A549 (cell line): ENCODE data around the gene AMDHD1. TPM values are rescaled to one million over a fixed set of nuclear protein-coding genes. Genes with fewer than 3 reads are reported as not detected.

Source experiments
- ATAC-seq, 2 experiments: fragments of 200-7000 bp in 1 of 2; fragments of >200 bp in 1 of 2; cut with Nextera tagmentation in 1 of 2; cut with Tn5 transposase in 1 of 2; 3 replicates each; pipeline versions ENCODE4 v1.8.0 to v1.9.1; 2018 to 2020; ENCODE audit warnings: mild to moderate bottlenecking in 1 of 2, moderate library complexity in 1 of 2
- CTCF ChIA-PET: fragments of 300-600 bp; sonication (Branson Sonifier 250); formaldehyde crosslinking; extraction: SDS; loops from one replicate; lab custom pipeline; 2021; ENCODE audit warnings: antibody characterized with exemption, inconsistent platforms; lab: Yijun Ruan, JAX
- POLR2A ChIA-PET: fragments of 350-600 bp; formaldehyde crosslinking; extraction: SDS; loops from one replicate; lab custom pipeline; 2021; ENCODE audit warnings: antibody characterized with exemption, inconsistent platforms; lab: Yijun Ruan, JAX
- DNase-seq, 2 experiments: peaks; one replicate each; pipeline versions ENCODE4 v3.0.0 to v3.0.0-alpha.2; 2011 to 2016; ENCODE audit warnings: low read depth in 1 of 2, low spot score in 1 of 2
- FAIRE-seq: peaks from 2 replicates; lab custom pipeline; 2011; peaks lifted over from hg19 to GRCh38; lab: Jason Lieb, UNC
- H3K27ac ChIP-seq, 2 experiments: fragments of >200 bp; sonication (Bioruptor Twin); formaldehyde crosslinking; 3 replicates each; pipeline ENCODE4 v1.5.1; 2016 to 2017
- H3K4me1 ChIP-seq: fragments of >200 bp; sonication (Bioruptor Twin); formaldehyde crosslinking; 3 replicates; pipeline ENCODE4 v1.6.1; 2016
- H3K4me2 ChIP-seq: fragments of >200 bp; sonication (Bioruptor Twin); formaldehyde crosslinking; 3 replicates; pipeline ENCODE4 v1.6.1; 2016
- H3K4me3 ChIP-seq: fragments of >200 bp; sonication (Bioruptor Twin); formaldehyde crosslinking; 3 replicates; pipeline ENCODE4 v1.5.1; 2016
- H3K9me3 ChIP-seq: fragments of >200 bp; sonication (Bioruptor Twin); formaldehyde crosslinking; 3 replicates; pipeline ENCODE4 v1.6.1; 2016
- ATOH8 ChIP-seq: fragments of 250-450 bp; sonication (Bioruptor Pico); IDR thresholded peaks from 2 replicates; pipeline ENCODE4 v1.5.0; 2020; ENCODE audit warnings: low read depth, mild to moderate bottlenecking, moderate library complexity
- BCL3 ChIP-seq: fragments of >200 bp; sonication (Bioruptor Twin); formaldehyde crosslinking; IDR thresholded peaks from 3 replicates; pipeline ENCODE4 v1.6.1; 2016
- BHLHE40 ChIP-seq: IDR thresholded peaks from 2 replicates; pipeline ENCODE4 v1.6.1; 2012; ENCODE audit warnings: low read depth, low read length, inconsistent platforms
- CBX8 ChIP-seq: fragments of 200-600 bp; sonication (generic); IDR thresholded peaks from 2 replicates; pipeline ENCODE4 v1.6.1; 2016
- E2F6 ChIP-seq: IDR thresholded peaks from 2 replicates; pipeline ENCODE4 v1.6.1; 2012; ENCODE audit warnings: low read depth, borderline replicate concordance
- ELK1 ChIP-seq: fragments of 150-350 bp; IDR thresholded peaks from 2 replicates; pipeline ENCODE4 v1.6.1; 2014; ENCODE audit warnings: low read depth, mild to moderate bottlenecking, low read length
- EP300 ChIP-seq, 2 experiments: fragments of >200 bp; sonication (Bioruptor Twin); formaldehyde crosslinking; IDR thresholded peaks; 2 replicates in 1 of 2; 3 replicates in 1 of 2; pipeline ENCODE4 v1.6.1; 2016 to 2017
- ESRRA ChIP-seq: fragments of 150-350 bp; IDR thresholded peaks from 2 replicates; pipeline ENCODE4 v1.6.1; 2014; ENCODE audit warnings: mild to moderate bottlenecking, low read length, borderline replicate concordance
- FOSB ChIP-seq: fragments of 250-450 bp; sonication (Bioruptor Pico); IDR thresholded peaks from 2 replicates; pipeline ENCODE4 v1.5.0; 2020; ENCODE audit warnings: mild to moderate bottlenecking, moderate library complexity
- FOSL2 ChIP-seq, 2 experiments: fragments of 450-650 bp in 1 of 2; fragments of >200 bp in 1 of 2; sonication (Bioruptor Twin) in 1 of 2; formaldehyde crosslinking; IDR thresholded peaks; 2 replicates each; pipeline versions ENCODE4 v1.5.0 to v1.6.1; 2016 to 2020; ENCODE audit warnings: mild to moderate bottlenecking in 1 of 2, moderate library complexity in 1 of 2
- GATA3 ChIP-seq: IDR thresholded peaks from 2 replicates; pipeline ENCODE4 v1.6.1; 2012; ENCODE audit warnings: borderline replicate concordance
- HEYL ChIP-seq: fragments of 250-450 bp; sonication (Bioruptor Pico); IDR thresholded peaks from 2 replicates; pipeline ENCODE4 v1.8.0; 2021; ENCODE audit warnings: mild to moderate bottlenecking, moderate library complexity
- HMGXB4 ChIP-seq: fragments of 250-450 bp; sonication (Bioruptor Pico); IDR thresholded peaks from 2 replicates; pipeline ENCODE4 v1.5.0; 2021; ENCODE audit warnings: mild to moderate bottlenecking, moderate library complexity, borderline replicate concordance
- HOXA7 ChIP-seq: fragments of 250-450 bp; sonication (Bioruptor Pico); IDR thresholded peaks from 2 replicates; pipeline ENCODE4 v1.5.0; 2020; ENCODE audit warnings: mild to moderate bottlenecking, moderate library complexity
- HOXB13 ChIP-seq: fragments of 250-450 bp; sonication (Bioruptor Pico); IDR thresholded peaks from 2 replicates; pipeline ENCODE4 v1.5.0; 2020; ENCODE audit warnings: low read depth, mild to moderate bottlenecking, moderate library complexity
- MAFK ChIP-seq: fragments of 450-650 bp; IDR thresholded peaks from 2 replicates; pipeline ENCODE4 v1.6.1; 2014; ENCODE audit not compliant: partially characterized antibody
- MAX ChIP-seq: IDR thresholded peaks from 2 replicates; pipeline ENCODE4 v1.6.1; 2012
- MAZ ChIP-seq: fragments of 150-350 bp; IDR thresholded peaks from 2 replicates; pipeline ENCODE4 v1.6.1; 2014; ENCODE audit warnings: antibody characterized with exemption, low read depth, low read length, borderline replicate concordance
- NFE2L2 ChIP-seq: fragments of 150-350 bp; conservative IDR thresholded peaks from 2 replicates; pipeline ENCODE4 v1.6.1; 2014; ENCODE audit warnings: low read length
- NR3C1 ChIP-seq: fragments of >200 bp; sonication (Bioruptor Twin); formaldehyde crosslinking; IDR thresholded peaks from 3 replicates; pipeline ENCODE4 v1.6.1; 2017
- PBX3 ChIP-seq: IDR thresholded peaks from 2 replicates; pipeline ENCODE4 v1.6.1; 2012
- POLR2A ChIP-seq: IDR thresholded peaks from 2 replicates; pipeline ENCODE4 v1.6.1; 2012; ENCODE audit warnings: mild to moderate bottlenecking, low read length
- POLR2AphosphoS2 ChIP-seq: conservative IDR thresholded peaks from 2 replicates; pipeline ENCODE4 v1.6.1; 2012; ENCODE audit warnings: low read length, improper control_type of control experiment, inconsistent platforms
- RARB ChIP-seq: fragments of 250-450 bp; sonication (Bioruptor Pico); IDR thresholded peaks from 2 replicates; pipeline ENCODE4 v1.8.0; 2021; ENCODE audit warnings: mild to moderate bottlenecking, moderate library complexity
- REST ChIP-seq: fragments of 200-600 bp; sonication (generic); IDR thresholded peaks from 2 replicates; pipeline ENCODE4 v1.6.1; 2016; ENCODE audit warnings: antibody characterized with exemption, mild to moderate bottlenecking, moderate library complexity
- RNF2 ChIP-seq: fragments of 200-600 bp; sonication (generic); IDR thresholded peaks from 2 replicates; pipeline ENCODE4 v1.6.1; 2016; ENCODE audit warnings: low read depth, mild to moderate bottlenecking, antibody characterized with exemption, moderate library complexity, borderline replicate concordance
- SMC3 ChIP-seq: fragments of >200 bp; sonication (Bioruptor Twin); formaldehyde crosslinking; IDR thresholded peaks from 3 replicates; pipeline ENCODE4 v1.6.1; 2018; ENCODE audit warnings: inconsistent platforms
- SREBF2 ChIP-seq: fragments of 450-650 bp; IDR thresholded peaks from 2 replicates; pipeline ENCODE4 v1.6.1; 2014; ENCODE audit warnings: mild to moderate bottlenecking, moderate library complexity
- WGBS: methylation state at CpG from one replicate; pipeline ENCODE4 v1.1.6; 2017; ENCODE audit errors: missing lambda C conversion rate; 5-methylcytosine and 5-hydroxymethylcytosine counted together
- polyA plus RNA-seq, 4 experiments: library from polyadenylated mRNA; depleted of rRNA in 3 of 4; stranded (reverse); fragments of >200 nt; fragmentation: RNase III in 1 of 4; extraction: RNeasy Plus Mini Kit Qiagen cat#74134 plus additional on column Dnase treatment in 1 of 4; gene quantifications; 2 replicates in 3 of 4; 3 replicates in 1 of 4; pipeline ENCODE4 v1.2.3, GENCODE V29; 2011 to 2017

AMDHD1 gene
- polyA plus RNA-seq, 2 of the 4 experiments (the other 2 are of a cell fraction), result 4.1 to 7.7 TPM

- FAIRE-seq (no peak), DNase-seq (no peak), ATAC-seq (no peak)
- 93% methylated on average over 5 of the region's 5 CpGs for WGBS
- ChIA-PET CTCF (interaction anchor here (0.7 to 6.5 kb wide), 5 partner anchors 13 to 215 kb away, joined by 3 to 44 read pairs (median 6); no protein-coding TSS in a partner anchor), POLR2A (no interaction called here)
- H3K9me3 ChIP-seq, result no peaks in the 10 kb centered on the region
- H3K4me2 ChIP-seq, result no peak overlapping the region
- TF ChIP-seq BHLHE40, result no peak
- no peak for TF ChIP-seq POLR2A
- TF ChIP-seq REST, result no peak
- no peak for TF ChIP-seq SMC3
- TF ChIP-seq MAZ, result no peak
- TF ChIP-seq POLR2AphosphoS2, result no peak
- TF ChIP-seq NFE2L2, result no peak
- no peak for TF ChIP-seq EP300 (IDR thresholded peaks at IDR 0.05)
- no peak for TF ChIP-seq MAFK
- TF ChIP-seq BCL3, result no peak
- no peak for TF ChIP-seq MAX
- TF ChIP-seq HOXA7 (CRISPR knock-in tag), result no peak
- no peak overlapping the region for H3K27ac ChIP-seq
- no peak overlapping the region for H3K4me3 ChIP-seq
- H3K4me1 ChIP-seq, result peaks cover 21% of the 10 kb centered on the region; the same call in 2 of the 3 replicates
These were observed 57.7 kb downstream of the AMDHD1 start for GRCh38 chr12:96000858-96001257.

GRCh38 chr12:96006727-96007126 lies 63.6 kb downstream of the AMDHD1 start:
- WGBS, result 90% methylated on average over 1 of the region's 1 CpG
- no peak for TF ChIP-seq HMGXB4 (CRISPR knock-in tag)
- TF ChIP-seq ESRRA, result no peak
- no peak for TF ChIP-seq PBX3
- TF ChIP-seq HEYL (CRISPR knock-in tag), result no peak
- TF ChIP-seq ELK1, result no peak
- no peak for TF ChIP-seq ATOH8
- no peak for TF ChIP-seq E2F6
- TF ChIP-seq RARB, result no peak
- no peak for TF ChIP-seq RNF2
- no peak for TF ChIP-seq SREBF2
- TF ChIP-seq FOSB, result no peak
- no peak for TF ChIP-seq CBX8
- TF ChIP-seq FOSL2 (IDR thresholded peaks at IDR 0.05), result no peak
- TF ChIP-seq FOSL2 (CRISPR knock-in tag; IDR thresholded peaks at IDR 0.05), result no peak
- TF ChIP-seq MAFK, result no peak
- TF ChIP-seq NR3C1, result no peak
- TF ChIP-seq HOXB13 (CRISPR knock-in tag), result no peak
- TF ChIP-seq HOXA7 (CRISPR knock-in tag), result no peak
- TF ChIP-seq GATA3, result no peak
- no peak for TF ChIP-seq POLR2AphosphoS2

More at GRCh38 chr12:96006727-96007126, 63.6 kb downstream of the AMDHD1 start:
- FAIRE-seq (no peak), DNase-seq (no peak), ATAC-seq (no peak)
- H3K4me3 ChIP-seq, result no peak overlapping the region
- ChIA-PET CTCF (interaction anchor here (1.1 to 1.4 kb wide), 3 partner anchors 10 to 19 kb away, joined by 3 read pairs; no protein-coding TSS in a partner anchor), POLR2A (no interaction called here)
- no peaks in the 10 kb centered on the region for H3K4me1 ChIP-seq
- H3K9me3 ChIP-seq, result no peaks in the 10 kb centered on the region
- H3K27ac ChIP-seq, result no peak overlapping the region
- H3K4me2 ChIP-seq, result no peak overlapping the region
